C4-2B (cell line): ENCODE measurements around the gene DUSP10.

Experiments used
- ZFX ChIP-seq: fragments of 450-650 bp; IDR thresholded peaks from 2 replicates; pipeline ENCODE4 v1.6.1; 2017
- TF ChIP-seq, protein P1 (sequence below): fragments of 450-650 bp; conservative IDR thresholded peaks from 2 replicates; pipeline ENCODE4 v1.5.1; 2017; ENCODE audit warnings: mild to moderate bottlenecking

DNA sequence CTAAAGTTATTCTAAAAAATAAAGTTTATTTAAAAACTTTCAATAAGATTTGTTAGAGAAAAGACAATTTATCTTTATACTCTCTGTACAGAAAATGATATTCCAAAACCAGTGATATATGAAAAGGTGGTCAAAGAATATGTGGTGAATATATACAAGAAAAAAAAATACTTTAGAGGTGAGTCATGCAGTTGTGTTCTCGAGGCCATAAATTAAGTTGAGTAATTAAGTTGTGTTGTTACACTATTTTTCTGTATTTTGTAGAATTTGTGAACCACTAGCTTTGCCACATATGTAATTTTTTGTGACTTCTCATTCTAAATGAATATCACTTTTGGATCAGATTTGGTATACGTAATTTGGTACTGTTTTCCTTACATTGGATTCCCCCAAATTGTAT, 23.6 kb upstream of the DUSP10 start:
- no peak for TF ChIP-seq ZFX
- TF ChIP-seq, protein P1, sequence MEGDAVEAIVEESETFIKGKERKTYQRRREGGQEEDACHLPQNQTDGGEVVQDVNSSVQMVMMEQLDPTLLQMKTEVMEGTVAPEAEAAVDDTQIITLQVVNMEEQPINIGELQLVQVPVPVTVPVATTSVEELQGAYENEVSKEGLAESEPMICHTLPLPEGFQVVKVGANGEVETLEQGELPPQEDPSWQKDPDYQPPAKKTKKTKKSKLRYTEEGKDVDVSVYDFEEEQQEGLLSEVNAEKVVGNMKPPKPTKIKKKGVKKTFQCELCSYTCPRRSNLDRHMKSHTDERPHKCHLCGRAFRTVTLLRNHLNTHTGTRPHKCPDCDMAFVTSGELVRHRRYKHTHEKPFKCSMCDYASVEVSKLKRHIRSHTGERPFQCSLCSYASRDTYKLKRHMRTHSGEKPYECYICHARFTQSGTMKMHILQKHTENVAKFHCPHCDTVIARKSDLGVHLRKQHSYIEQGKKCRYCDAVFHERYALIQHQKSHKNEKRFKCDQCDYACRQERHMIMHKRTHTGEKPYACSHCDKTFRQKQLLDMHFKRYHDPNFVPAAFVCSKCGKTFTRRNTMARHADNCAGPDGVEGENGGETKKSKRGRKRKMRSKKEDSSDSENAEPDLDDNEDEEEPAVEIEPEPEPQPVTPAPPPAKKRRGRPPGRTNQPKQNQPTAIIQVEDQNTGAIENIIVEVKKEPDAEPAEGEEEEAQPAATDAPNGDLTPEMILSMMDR, result no peak
